ENCODE results near the gene CITED1. TPM values are rescaled to one million over a fixed set of nuclear protein-coding genes. Genes with fewer than 3 reads are reported as not detected.

CITED1 gene
- total RNA-seq, 1 donor: not detected

GRCh38 chrX:72271091-72271788, 34.5 kb downstream of the CITED1 start:
- TF ChIP-seq CTCF (IDR thresholded peaks at IDR 0.05; ENCODE audit: insufficient read depth, low read depth, low read length): no peak
- DNase-seq (ENCODE audit: low read depth): no peak
- no peak overlapping the region for H3K4me3 ChIP-seq (ENCODE audit: low read depth, low read length)

- no peak for DNase-seq (ENCODE audit: low read depth)
- no peak for TF ChIP-seq CTCF (IDR thresholded peaks at IDR 0.05; ENCODE audit: insufficient read depth, low read depth, low read length)
- no peak overlapping the region for H3K4me3 ChIP-seq (ENCODE audit: low read depth, low read length)
Observed at GRCh38 chrX:72270316-72270866, 35.3 kb downstream of the CITED1 start.

GRCh38 chrX:72269671-72270251, 36.0 kb downstream of the CITED1 start:
- H3K4me3 ChIP-seq (ENCODE audit: low read depth, low read length): no peak overlapping the region
- no peak for TF ChIP-seq CTCF (IDR thresholded peaks at IDR 0.05; ENCODE audit: insufficient read depth, low read depth, low read length)
- DNase-seq (ENCODE audit: low read depth): peak; percentile 68

GRCh38 chrX:72268597-72269365, 36.9 kb downstream of the CITED1 start:
- DNase-seq (ENCODE audit: low read depth): peak; percentile 76
- TF ChIP-seq CTCF (IDR thresholded peaks at IDR 0.05; ENCODE audit: insufficient read depth, low read depth, low read length): no peak
- no peak overlapping the region for H3K4me3 ChIP-seq (ENCODE audit: low read depth, low read length)

- no peak overlapping the region for H3K4me3 ChIP-seq (ENCODE audit: low read depth, low read length)
- DNase-seq (ENCODE audit: low read depth): no peak
- no peak for TF ChIP-seq CTCF (IDR thresholded peaks at IDR 0.05; ENCODE audit: insufficient read depth, low read depth, low read length)
Observed at GRCh38 chrX:72265263-72265662, 40.5 kb downstream of the CITED1 start.

GRCh38 chrX:72262077-72262476, 43.6 kb downstream of the CITED1 start:
- TF ChIP-seq CTCF (IDR thresholded peaks at IDR 0.05; ENCODE audit: insufficient read depth, low read depth, low read length): no peak
- DNase-seq (ENCODE audit: low read depth): no peak

More at GRCh38 chrX:72262077-72262476, 43.6 kb downstream of the CITED1 start:
- no peak overlapping the region for H3K4me3 ChIP-seq (ENCODE audit: low read depth, low read length)

Measured in fibroblast of villous mesenchyme (primary cell).